HepG2 (cell line): ENCODE results near the gene ATXN1L. TPM values are rescaled to one million over a fixed set of nuclear protein-coding genes. Genes with fewer than 3 reads are reported as not detected.

Experiments used
- ATAC-seq: fragments of 200-7000 bp; cut with Tn5 transposase; 3 replicates; pipeline ENCODE4 v1.9.1; 2020; ENCODE audit warnings: mild to moderate bottlenecking, moderate library complexity
- BruUV-seq: library from RNA; stranded (reverse); fragments of 400-500 nt; replicated peaks from 2 replicates; lab custom pipeline; 2021; lab: Mats Ljungman, UMichigan
- CTCF ChIA-PET: fragments of 300-600 bp; formaldehyde crosslinking; extraction: SDS; loops from one replicate; lab custom pipeline; 2021; ENCODE audit warnings: low total read pairs, inconsistent platforms, low intra/inter-chr PET ratio; lab: Yijun Ruan, JAX
- POLR2A ChIA-PET: fragments of 350-600 bp; sonication (Branson Sonifier 250); formaldehyde crosslinking; loops from one replicate; lab custom pipeline; 2020; ENCODE audit warnings: antibody characterized with exemption, inconsistent platforms; lab: Yijun Ruan, JAX
- DNase-seq: peaks from one replicate; pipeline ENCODE4 v3.0.0-alpha.2; 2015; ENCODE audit warnings: low spot score
- FAIRE-seq: peaks from 3 replicates; lab custom pipeline; 2011; peaks lifted over from hg19 to GRCh38; lab: Jason Lieb, UNC
- H2AFZ ChIP-seq: one replicate; pipeline ENCODE4 v1.6.1; 2011; ENCODE audit warnings: low read length, inconsistent platforms
- H3K27ac ChIP-seq: fragments of 300-600 bp; 3 replicates; pipeline ENCODE4 v1.8.0; 2011; ENCODE audit warnings: mixed run types, mild to moderate bottlenecking, mixed read lengths, low read length, inconsistent platforms; ENCODE audit not compliant: insufficient read depth; ENCODE audit errors: extremely low read length
- H3K27me3 ChIP-seq, 2 experiments: fragments of 200-600 bp in 1 of 2; 2 replicates in 1 of 2; 3 replicates in 1 of 2; pipeline versions ENCODE4 v1.6.0 to v1.8.0; 2011; ENCODE audit warnings: low read length in 2 of 2, mild to moderate bottlenecking in 2 of 2, moderate library complexity in 2 of 2, inconsistent platforms in 1 of 2; ENCODE audit not compliant: insufficient read depth in 2 of 2, control insufficient read depth in 1 of 2
- H3K36me3 ChIP-seq, 2 experiments: fragments of 200-600 bp in 1 of 2; replicated peaks in 1 of 2; 2 replicates in 1 of 2; 3 replicates in 1 of 2; pipeline versions ENCODE4 v1.5.1 to v1.8.0; 2011; ENCODE audit warnings: low read length in 2 of 2, inconsistent platforms in 1 of 2; ENCODE audit not compliant: insufficient read depth in 2 of 2, control insufficient read depth in 1 of 2
- H3K4me1 ChIP-seq: 2 replicates; pipeline ENCODE4 v1.5.1; 2012; ENCODE audit warnings: low read length, inconsistent platforms; ENCODE audit not compliant: insufficient read depth
- H3K4me2 ChIP-seq: 2 replicates; pipeline ENCODE4 v1.6.0; 2011; ENCODE audit warnings: low read depth, low read length, inconsistent platforms
- H3K4me3 ChIP-seq, 3 experiments: fragments of 200-600 bp in 1 of 3; sonication (generic), shearing (Covaris generic) in 1 of 3; replicated peaks in 1 of 3; 2 replicates each; pipeline ENCODE4 v1.5.1; 2011 to 2016; ENCODE audit warnings: low read length in 3 of 3, inconsistent platforms in 2 of 3, low read depth in 2 of 3, mild to moderate bottlenecking in 2 of 3, control low read depth in 1 of 3, mixed read lengths in 1 of 3; ENCODE audit not compliant: insufficient read depth in 1 of 3
- H3K79me2 ChIP-seq: one replicate; pipeline ENCODE4 v1.6.1; 2011; ENCODE audit warnings: low read length, inconsistent platforms; ENCODE audit not compliant: insufficient read depth
- H3K9ac ChIP-seq: 2 replicates; pipeline ENCODE4 v1.6.0; 2011; ENCODE audit warnings: mild to moderate bottlenecking, low read depth, low read length, inconsistent platforms; ENCODE audit not compliant: insufficient read depth
- H3K9me3 ChIP-seq: 2 replicates; pipeline ENCODE4 v1.5.1; 2012; ENCODE audit warnings: mild to moderate bottlenecking, low read length
- H4K20me1 ChIP-seq: 2 replicates; pipeline ENCODE4 v1.6.0; 2011; ENCODE audit warnings: inconsistent platforms, mild to moderate bottlenecking, low read length, moderate library complexity; ENCODE audit not compliant: insufficient read depth
- BORCS8-MEF2B ChIP-seq: sonication (generic); formaldehyde crosslinking; IDR thresholded peaks from 2 replicates; pipeline ENCODE4 v1.8.0; 2022; ENCODE audit warnings: mild to moderate bottlenecking, missing genetic modification reagents
- CEBPB ChIP-seq: IDR thresholded peaks from 2 replicates; pipeline ENCODE4 v1.6.1; 2011; ENCODE audit warnings: low read depth, low read length, improper control_type of control experiment, borderline replicate concordance
- FOXA1 ChIP-seq, 2 experiments: fragments of 450-650 bp in 1 of 2; sonication (generic) in 1 of 2; formaldehyde crosslinking in 1 of 2; IDR thresholded peaks; 2 replicates each; pipeline versions ENCODE4 v1.4.0 to v1.6.1; 2016 to 2020; ENCODE audit warnings: missing genetic modification reagents in 1 of 2
- FOXA3 ChIP-seq: IDR thresholded peaks from 2 replicates; pipeline ENCODE4 v1.6.1; 2016; ENCODE audit warnings: missing genetic modification reagents, missing compliant biosample characterization
- IKZF1 ChIP-seq: fragments of 450-650 bp; IDR thresholded peaks from 2 replicates; pipeline ENCODE4 v1.7.1; 2016
- IKZF4 ChIP-seq: sonication (generic); formaldehyde crosslinking; IDR thresholded peaks from 2 replicates; pipeline ENCODE4 v1.5.1; 2020; ENCODE audit warnings: borderline replicate concordance, mild to moderate bottlenecking, low read depth, missing genetic modification reagents; ENCODE audit errors: not compliant biosample characterization
- KLF16 ChIP-seq, 2 experiments: sonication (generic) in 1 of 2; formaldehyde crosslinking in 1 of 2; IDR thresholded peaks; 2 replicates each; pipeline versions ENCODE4 v1.6.1 to v1.8.0; 2016 to 2023; ENCODE audit warnings: missing genetic modification reagents in 2 of 2, missing compliant biosample characterization in 1 of 2
- LCORL ChIP-seq, 2 experiments: fragments of 450-650 bp in 1 of 2; sonication (generic) in 1 of 2; formaldehyde crosslinking in 1 of 2; IDR thresholded peaks; 2 replicates each; pipeline versions ENCODE4 v1.5.0 to v1.6.1; 2017 to 2020; ENCODE audit warnings: antibody characterized with exemption in 1 of 2, missing genetic modification reagents in 1 of 2
- MLXIP ChIP-seq: sonication (generic); formaldehyde crosslinking; IDR thresholded peaks from 2 replicates; pipeline ENCODE4 v1.9.0; 2021; ENCODE audit warnings: missing genetic modification reagents, borderline replicate concordance
- MXI1 ChIP-seq: IDR thresholded peaks from 3 replicates; pipeline ENCODE4 v1.6.1; 2012; ENCODE audit warnings: low read depth, low read length, inconsistent platforms, borderline replicate concordance
- NR1H2 ChIP-seq: sonication (generic); formaldehyde crosslinking; IDR thresholded peaks from 2 replicates; pipeline ENCODE4 v1.8.1; 2022; ENCODE audit warnings: low read depth, missing genetic modification reagents, borderline replicate concordance
- PATZ1 ChIP-seq: sonication (generic); formaldehyde crosslinking; IDR thresholded peaks from 2 replicates; pipeline ENCODE4 v1.4.0; 2020; ENCODE audit warnings: missing genetic modification reagents
- PAXIP1 ChIP-seq: sonication (generic); formaldehyde crosslinking; conservative IDR thresholded peaks from 2 replicates; pipeline ENCODE4 v1.4.0; 2020; ENCODE audit warnings: mild to moderate bottlenecking, missing genetic modification reagents, moderate library complexity
- ZNF331 ChIP-seq: sonication (generic); formaldehyde crosslinking; IDR thresholded peaks from 2 replicates; pipeline ENCODE4 v1.4.0; 2020; ENCODE audit warnings: missing genetic modification reagents
- ZNF333 ChIP-seq: sonication (generic); formaldehyde crosslinking; IDR thresholded peaks from 2 replicates; pipeline ENCODE4 v1.4.0; 2020; ENCODE audit warnings: mild to moderate bottlenecking, missing genetic modification reagents, borderline replicate concordance
- ZSCAN31 ChIP-seq: sonication (generic); formaldehyde crosslinking; IDR thresholded peaks from 2 replicates; pipeline ENCODE4 v1.5.0; 2020; ENCODE audit warnings: low read depth, mild to moderate bottlenecking, missing genetic modification reagents
- WGBS: methylation state at CpG from one replicate; pipeline ENCODE4 v1.1.6; 2017; ENCODE audit warnings: low lambda C conversion rate; 5-methylcytosine and 5-hydroxymethylcytosine counted together
- in situ Hi-C: cut with HindIII; loops from 2 replicates; pipeline ENCODE4 v1.10.0; 2017; ENCODE audit warnings: low pct_unique_long_range_greater_than_20kb; ENCODE audit not compliant: extremely low pct_ligation_motif_present
- intact Hi-C: fragments of 100-400 bp; cut with micrococcal nuclease; formaldehyde crosslinking; loops from one replicate; pipeline ENCODE4 v1.10.0; 2022; ENCODE audit not compliant: unreplicated experiment
- polyA plus RNA-seq, 8 experiments: library from polyadenylated mRNA; depleted of rRNA in 3 of 8; stranded (reverse) in 7 of 8; unstranded in 1 of 8; fragments of >200 nt; fragmentation: Illumina TruSeq in 4 of 8; extraction: Trizol in 4 of 8; gene quantifications; 2 replicates each; pipeline versions ENCODE4 v1.2.1 to v1.2.3, GENCODE V29; 2011 to 2016; ENCODE audit warnings: low read depth in 4 of 8, missing spikeins in 1 of 8, mixed read lengths in 1 of 8; ENCODE audit not compliant: insufficient read depth in 1 of 8
- total RNA-seq, 5 experiments: library from RNA; depleted of rRNA; stranded (reverse); fragments of >200 nt; fragmentation: Illumina TruSeq; extraction: Trizol; gene quantifications; 2 replicates each; pipeline ENCODE4 v1.2.3, GENCODE V29; 2016; ENCODE audit warnings: low read depth in 1 of 5

The ATXN1L gene
- total and polyA plus RNA-seq, 2 of the 13 experiments (the other 11 are each of a cell fraction or from before 2014, with no cell fraction given): 20.0 to 22.4 TPM

GRCh38 chr16:71885261-71885650, 39.5 kb downstream of the ATXN1L start:
- Histone ChIP-seq H3K4me2 (peak overlapping the region; percentile 88), H3K9ac (no peak overlapping the region), H2AFZ (no peak overlapping the region), H4K20me1 (no peaks in the 10 kb centered on the region), H3K27ac (no peak overlapping the region), H3K9me3 (no peaks in the 10 kb centered on the region), H3K4me3 (peak overlapping the region; percentile 1 to 99 (median 77); a peak in 3 of 6 replicates), H3K36me3 (peaks cover 0 to under 1% of the 10 kb centered on the region in 2 experiments; a peak in 1 of 5 replicates), H3K4me1 (peaks cover 23% of the 10 kb centered on the region), H3K79me2 (no peaks in the 10 kb centered on the region), H3K27me3 (no peaks in the 10 kb centered on the region)
- CTCF ChIA-PET: no interaction called here
- in situ Hi-C loops (no loop called here), intact Hi-C loops (no loop called here)
- BruUV-seq: TSS peak; percentile 54
- FAIRE-seq (no peak), DNase-seq (no peak), ATAC-seq (no peak)
- 4% methylated on average over 4 of the region's 4 CpGs for WGBS
- POLR2A ChIA-PET: interaction anchor here (1.6 to 3.6 kb wide), 2 partner anchors 10 to 21 kb away, joined by 4 to 59 read pairs; partner anchors contain the start of gene IST1
- TF ChIP-seq IKZF1 (no peak), MLXIP (CRISPR knock-in tag) (no peak), FOXA3 (CRISPR knock-in tag) (peak; percentile 78), NR1H2 (no peak), ZNF333 (CRISPR knock-in tag) (no peak), ZNF331 (CRISPR knock-in tag) (no peak), PATZ1 (CRISPR knock-in tag) (peak; percentile 8; the same call in 1 of the 2 replicates), ZSCAN31 (no peak), LCORL (IDR thresholded peaks at IDR 0.05) (no peak), LCORL (CRISPR knock-in tag; IDR thresholded peaks at IDR 0.05) (no peak), PAXIP1 (CRISPR knock-in tag) (no peak), CEBPB (peak; percentile 91), IKZF4 (CRISPR knock-in tag) (no peak), BORCS8-MEF2B (CRISPR knock-in tag) (no peak), FOXA1 (IDR thresholded peaks at IDR 0.05) (no peak), FOXA1 (CRISPR knock-in tag; IDR thresholded peaks at IDR 0.05) (peak; percentile 72), KLF16 (CRISPR knock-in tag; IDR thresholded peaks at IDR 0.05) (peak in 1 of 2 experiments; percentile 63; a peak in 1 of 4 replicates), MXI1 (no peak)
